Sigmoid colon (tissue), 4 donors: Measurements from ENCODE around the gene TSPAN3.

Experiments used
- CTCF ChIP-seq, 4 experiments: fragments of 450-650 bp in 3 of 4; fragments of 200-600 bp in 1 of 4; IDR thresholded peaks; one replicate each; pipeline ENCODE4 v1.5.1; 2016 to 2019; ENCODE audit warnings: antibody characterized with exemption in 4 of 4, mild to moderate bottlenecking in 3 of 4, moderate library complexity in 2 of 4
- EP300 ChIP-seq, 4 donors: sonication (generic); formaldehyde crosslinking; IDR thresholded peaks; one replicate each; pipeline ENCODE4 v1.6.1; 2017; ENCODE audit warnings: antibody characterized with exemption in 4 of 4

DNA sequence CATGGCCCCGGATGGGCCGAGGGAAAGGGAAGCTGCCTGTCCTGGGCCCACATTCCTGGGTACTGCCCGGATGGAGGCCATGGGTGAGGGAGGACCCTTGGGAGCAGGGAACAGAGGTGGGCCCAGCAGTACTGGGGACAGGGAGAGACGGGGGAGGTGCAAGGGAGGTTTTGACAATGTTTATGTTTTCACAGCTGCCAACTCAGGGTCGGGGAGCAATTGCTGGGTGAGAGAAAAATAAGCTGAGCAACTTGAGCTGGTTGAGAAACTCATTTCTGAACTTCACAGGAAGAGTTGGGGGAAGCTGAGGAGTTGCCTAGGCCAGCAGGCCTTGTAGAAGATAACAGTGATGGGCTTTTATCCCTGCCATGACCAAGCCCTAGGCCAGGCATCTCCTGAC, 11.1 kb upstream of the TSPAN3 start:
- TF ChIP-seq CTCF (IDR thresholded peaks at IDR 0.05) (no peak), EP300 (IDR thresholded peaks at IDR 0.05) (no peak)
